ENCODE measurements around the gene SHB. TPM values are rescaled to one million over a fixed set of nuclear protein-coding genes. Genes with fewer than 3 reads are reported as not detected.

SHB gene
- total RNA-seq, 2 experiments from 2014 or later: 1.2 to 1.3 TPM

- POLR2A ChIA-PET: no interaction called here
- ATAC-seq (no peak), DNase-seq (no peak)
- no peaks in the 10 kb centered on the region for H3K9me3 Mint-ChIP-seq (ENCODE audit: low read depth)
- no peaks in the 10 kb centered on the region for H3K36me3 Mint-ChIP-seq (ENCODE audit: low read depth)
- H3K4me1 Mint-ChIP-seq: no peaks in the 10 kb centered on the region
- intact Hi-C loops (cut with DNase I, micrococcal nuclease): loop anchor here (5.0 to 10.0 kb wide), 3 partner anchors 174 to 318 kb away; no protein-coding TSS in a partner anchor
- CTCF ChIA-PET: interaction anchor here (0.8 to 6.3 kb wide), 7 partner anchors 9 to 529 kb away, joined by 3 to 37 read pairs (median 7); no protein-coding TSS in a partner anchor
- no peaks in the 10 kb centered on the region for H3K27me3 Mint-ChIP-seq
- no peak overlapping the region for H3K27ac Mint-ChIP-seq
- H3K4me3 Mint-ChIP-seq: no peak overlapping the region
Measured at GRCh38 chr9:38086496-38086895, 17.5 kb upstream of the SHB start.

GRCh38 chr9:38085308-38085707, 16.3 kb upstream of the SHB start:
- ChIA-PET POLR2A (no interaction called here), CTCF (interaction anchor here (0.6 to 6.3 kb wide), 2 partner anchors 41 to 172 kb away, joined by 3 to 37 read pairs; no protein-coding TSS in a partner anchor)
- no peak for DNase-seq
- H3K9me3 Mint-ChIP-seq (ENCODE audit: low read depth): no peaks in the 10 kb centered on the region
- intact Hi-C loops (cut with DNase I, micrococcal nuclease): loop anchor here (5.0 to 10.0 kb wide), 3 partner anchors 173 to 319 kb away; no protein-coding TSS in a partner anchor
- H3K27ac Mint-ChIP-seq: no peak overlapping the region
- no peaks in the 10 kb centered on the region for H3K36me3 Mint-ChIP-seq (ENCODE audit: low read depth)
- H3K27me3 Mint-ChIP-seq: peaks cover 2% of the 10 kb centered on the region
- H3K4me1 Mint-ChIP-seq: no peaks in the 10 kb centered on the region
- ATAC-seq: no peak
- H3K4me3 Mint-ChIP-seq: no peak overlapping the region

GRCh38 chr9:38084556-38084880, 15.5 kb upstream of the SHB start:
- Mint-ChIP-seq H3K9me3 (ENCODE audit: low read depth) (no peaks in the 10 kb centered on the region), H3K4me3 (no peak overlapping the region), H3K36me3 (ENCODE audit: low read depth) (no peaks in the 10 kb centered on the region), H3K27ac (no peak overlapping the region), H3K27me3 (peaks cover 5% of the 10 kb centered on the region), H3K4me1 (no peaks in the 10 kb centered on the region)
- intact Hi-C loops (cut with DNase I, micrococcal nuclease): loop anchor here in 1 of 2 experiments (10.0 kb wide), 1 partner anchor 320 kb away; no protein-coding TSS in a partner anchor
- ChIA-PET CTCF (interaction anchor here (0.6 to 6.3 kb wide), 3 partner anchors 17 to 171 kb away, joined by 3 to 37 read pairs (median 5); no protein-coding TSS in a partner anchor), POLR2A (interaction anchor here (0.7 kb wide), 1 partner anchor 171 kb away, joined by 4 read pairs; no protein-coding TSS in a partner anchor)
- no peak for ATAC-seq
- DNase-seq: no peak

GRCh38 chr9:38083858-38084555, 15.0 kb upstream of the SHB start:
- DNase-seq: no peak
- intact Hi-C loops (cut with DNase I, micrococcal nuclease): loop anchor here in 1 of 2 experiments (10.0 kb wide), 1 partner anchor 321 kb away; no protein-coding TSS in a partner anchor
- H3K36me3 Mint-ChIP-seq (ENCODE audit: low read depth): no peaks in the 10 kb centered on the region
- peaks cover 7% of the 10 kb centered on the region for H3K27me3 Mint-ChIP-seq
- CTCF ChIA-PET: interaction anchor here (0.6 to 6.3 kb wide), 3 partner anchors 16 to 170 kb away, joined by 3 to 37 read pairs (median 4); no protein-coding TSS in a partner anchor
- no peak overlapping the region for H3K27ac Mint-ChIP-seq
- POLR2A ChIA-PET: interaction anchor here (0.7 kb wide), 1 partner anchor 171 kb away, joined by 4 read pairs; no protein-coding TSS in a partner anchor
- no peak overlapping the region for H3K4me3 Mint-ChIP-seq
- ATAC-seq: no peak
- H3K4me1 Mint-ChIP-seq: no peaks in the 10 kb centered on the region
- H3K9me3 Mint-ChIP-seq (ENCODE audit: low read depth): no peaks in the 10 kb centered on the region

GRCh38 chr9:38082446-38083287, 13.6 kb upstream of the SHB start:
- CTCF ChIA-PET: no interaction called here
- Mint-ChIP-seq H3K36me3 (ENCODE audit: low read depth) (no peaks in the 10 kb centered on the region), H3K9me3 (ENCODE audit: low read depth) (no peaks in the 10 kb centered on the region), H3K27me3 (peaks cover 10% of the 10 kb centered on the region), H3K4me3 (no peak overlapping the region), H3K4me1 (no peaks in the 10 kb centered on the region), H3K27ac (no peak overlapping the region)
- DNase-seq (no peak), ATAC-seq (no peak)
- intact Hi-C loops (cut with DNase I, micrococcal nuclease): loop anchor here in 1 of 2 experiments (10.0 kb wide), 1 partner anchor 322 kb away; no protein-coding TSS in a partner anchor
- POLR2A ChIA-PET: no interaction called here

- no peak for ATAC-seq
- Mint-ChIP-seq H3K4me1 (no peaks in the 10 kb centered on the region), H3K4me3 (no peak overlapping the region), H3K27me3 (peaks cover 15% of the 10 kb centered on the region), H3K36me3 (ENCODE audit: low read depth) (no peaks in the 10 kb centered on the region), H3K27ac (no peak overlapping the region), H3K9me3 (ENCODE audit: low read depth) (no peaks in the 10 kb centered on the region)
- ChIA-PET POLR2A (no interaction called here), CTCF (interaction anchor here (0.6 to 0.7 kb wide), 2 partner anchors 161 to 352 kb away, joined by 3 to 6 read pairs; no protein-coding TSS in a partner anchor)
- no peak for DNase-seq
- intact Hi-C loops (cut with DNase I, micrococcal nuclease): loop anchor here in 1 of 2 experiments (10.0 kb wide), 1 partner anchor 323 kb away; no protein-coding TSS in a partner anchor
Measured at GRCh38 chr9:38081356-38082108, 12.5 kb upstream of the SHB start.

- intact Hi-C loops (cut with DNase I, micrococcal nuclease): loop anchor here in 1 of 2 experiments (10.0 kb wide), 1 partner anchor 325 kb away; no protein-coding TSS in a partner anchor
- ATAC-seq: no peak
- no peaks in the 10 kb centered on the region for H3K36me3 Mint-ChIP-seq (ENCODE audit: low read depth)
- ChIA-PET CTCF (interaction anchor here (1.0 to 5.1 kb wide), 2 partner anchors 8 to 155 kb away, joined by 3 to 27 read pairs; no protein-coding TSS in a partner anchor), POLR2A (no interaction called here)
- H3K27ac Mint-ChIP-seq: no peak overlapping the region
- DNase-seq: no peak
- H3K27me3 Mint-ChIP-seq: peaks cover 16% of the 10 kb centered on the region
- H3K4me3 Mint-ChIP-seq: no peak overlapping the region
- peaks cover 2% of the 10 kb centered on the region for H3K9me3 Mint-ChIP-seq (ENCODE audit: low read depth)
- no peaks in the 10 kb centered on the region for H3K4me1 Mint-ChIP-seq
Measured at GRCh38 chr9:38079461-38080031, 10.5 kb upstream of the SHB start.

- no peak overlapping the region for H3K27ac Mint-ChIP-seq
- H3K4me1 Mint-ChIP-seq: no peaks in the 10 kb centered on the region
- H3K4me3 Mint-ChIP-seq: no peak overlapping the region
- DNase-seq (no peak), ATAC-seq (no peak)
- H3K36me3 Mint-ChIP-seq (ENCODE audit: low read depth): no peaks in the 10 kb centered on the region
- H3K27me3 Mint-ChIP-seq: peaks cover 14% of the 10 kb centered on the region
- intact Hi-C loops (cut with DNase I, micrococcal nuclease): no loop called here
- POLR2A ChIA-PET: no interaction called here
- H3K9me3 Mint-ChIP-seq (ENCODE audit: low read depth): peaks cover 2% of the 10 kb centered on the region
- CTCF ChIA-PET: interaction anchor here (5.1 kb wide), 1 partner anchor 13 kb away, joined by 27 read pairs; no protein-coding TSS in a partner anchor
Measured at GRCh38 chr9:38075272-38075671, 6.2 kb upstream of the SHB start.

- peaks cover 3% of the 10 kb centered on the region for H3K4me1 Mint-ChIP-seq
Measured at GRCh38 chr9:38074441-38074961, 5.5 kb upstream of the SHB start.

GRCh38 chr9:38073882-38074281, 4.9 kb upstream of the SHB start:
- no peak overlapping the region for H3K27ac Mint-ChIP-seq
- DNase-seq (no peak), ATAC-seq (no peak)
- H3K4me1 Mint-ChIP-seq: peaks cover 3% of the 10 kb centered on the region
- H3K9me3 Mint-ChIP-seq (ENCODE audit: low read depth): peaks cover 2% of the 10 kb centered on the region
- H3K4me3 Mint-ChIP-seq: no peak overlapping the region
- intact Hi-C loops (cut with DNase I, micrococcal nuclease): no loop called here
- ChIA-PET POLR2A (no interaction called here), CTCF (no interaction called here)
- H3K27me3 Mint-ChIP-seq: peaks cover 8% of the 10 kb centered on the region
- no peaks in the 10 kb centered on the region for H3K36me3 Mint-ChIP-seq (ENCODE audit: low read depth)

More at GRCh38 chr9:38074441-38074961, 5.5 kb upstream of the SHB start:
- Mint-ChIP-seq H3K36me3 (ENCODE audit: low read depth) (no peaks in the 10 kb centered on the region), H3K4me3 (no peak overlapping the region), H3K27ac (no peak overlapping the region), H3K9me3 (ENCODE audit: low read depth) (peaks cover 2% of the 10 kb centered on the region), H3K27me3 (peaks cover 11% of the 10 kb centered on the region)
- intact Hi-C loops (cut with DNase I, micrococcal nuclease): no loop called here
- ChIA-PET CTCF (no interaction called here), POLR2A (no interaction called here)
- ATAC-seq (no peak), DNase-seq (no peak)

Data from activated CD4-positive, alpha-beta T cell treated with anti-CD3 and anti-CD28 coated beads for 36 hours (primary cell).